Activated T-cell treated with anti-CD3 and anti-CD28 coated beads, Interleukin-2, amount 50 U/mL, for 72 hours (primary cell): Measurements from ENCODE around the gene DUS2. TPM values are rescaled to one million over a fixed set of nuclear protein-coding genes. Genes with fewer than 3 reads are reported as not detected.
A peak's percentile ranks its signal among the peaks of the same experiment; 100 is the strongest.
"Not testable (repeated sequence)": the region's sequence is repeated elsewhere in the genome, so short reads cannot be mapped to it uniquely, and the experiment has no call there.

Experiments used
- ATAC-seq, 2 donors: fragments of 150-1000 bp; cut with Tn5 transposase; replicated peaks in 1 of 2; 2 replicates each; pipeline ENCODE4 v1.10.0; 2021; ENCODE audit warnings: moderate library complexity in 2 of 2, mild to moderate bottlenecking in 1 of 2
- DNase-seq, 2 donors: peaks; one replicate each; pipeline ENCODE4 v3.0.0; 2021 to 2022; ENCODE audit warnings: mixed read lengths in 1 of 2
- H3K27ac Mint-ChIP-seq: one replicate; pipeline ENCODE4 v1.8.0; 2022; ENCODE audit warnings: mild to moderate bottlenecking, moderate library complexity, mixed read lengths
- H3K27me3 Mint-ChIP-seq: one replicate; pipeline ENCODE4 v1.8.0; 2022; ENCODE audit warnings: low read depth, mixed read lengths
- H3K36me3 Mint-ChIP-seq, 2 donors: one replicate each; pipeline ENCODE4 v1.8.0; 2022; ENCODE audit warnings: mixed read lengths in 2 of 2, mild to moderate bottlenecking in 1 of 2; ENCODE audit not compliant: insufficient read depth in 2 of 2
- H3K4me1 Mint-ChIP-seq: one replicate; pipeline ENCODE4 v1.8.0; 2022; ENCODE audit warnings: low read depth, mixed read lengths
- H3K4me3 Mint-ChIP-seq, 2 donors: one replicate each; pipeline ENCODE4 v1.8.0; 2022; ENCODE audit warnings: mild to moderate bottlenecking in 2 of 2, mixed read lengths in 2 of 2, moderate library complexity in 2 of 2
- H3K9me3 Mint-ChIP-seq, 2 donors: one replicate each; pipeline ENCODE4 v1.8.0; 2022; ENCODE audit warnings: mixed read lengths in 2 of 2
- total RNA-seq, 2 donors: library from RNA; stranded (reverse); gene quantifications; one replicate each; pipeline ENCODE4 v1.2.3, GENCODE V29; 2022

The DUS2 gene
- total RNA-seq, 2 donors from 2014 or later, result 21.4 to 22.4 TPM

DNA sequence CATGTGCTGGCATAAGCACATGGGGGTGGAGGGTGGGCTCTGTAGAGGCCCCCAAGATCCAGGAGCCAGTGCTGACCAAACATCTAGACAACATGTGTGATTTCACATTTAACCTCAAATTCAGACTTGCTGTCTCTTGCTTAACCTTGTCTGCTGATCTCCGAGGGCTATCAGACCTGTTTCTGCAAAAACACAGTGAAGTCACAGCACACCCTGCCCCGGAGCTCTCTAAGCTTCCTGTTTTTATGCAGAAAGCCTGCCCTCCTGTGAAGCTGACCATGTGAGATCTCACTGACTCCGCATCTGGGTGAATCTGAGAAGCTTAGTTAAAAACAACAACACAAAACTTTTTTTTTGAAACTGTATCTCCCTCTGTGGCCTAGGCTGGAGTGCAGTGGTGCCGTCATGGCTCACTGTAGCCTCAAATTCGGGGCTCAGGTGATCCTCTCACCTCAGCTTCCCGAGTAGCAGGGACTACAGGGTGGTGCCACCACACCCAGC, 17.2 kb upstream of the DUS2 start:
- H3K9me3 Mint-ChIP-seq, result no peaks in the 10 kb centered on the region
- ATAC-seq, result peak; percentile 57 to 86
- H3K36me3 Mint-ChIP-seq, result no peaks in the 10 kb centered on the region
- H3K27me3 Mint-ChIP-seq, result no peaks in the 10 kb centered on the region
- peak in 1 of 2 donors; percentile 47 for DNase-seq
- H3K4me3 Mint-ChIP-seq, result peak overlapping the region; percentile 36 to 40
- peaks cover 33% of the 10 kb centered on the region for H3K4me1 Mint-ChIP-seq
- H3K27ac Mint-ChIP-seq, result peak overlapping the region; percentile 68

DNA sequence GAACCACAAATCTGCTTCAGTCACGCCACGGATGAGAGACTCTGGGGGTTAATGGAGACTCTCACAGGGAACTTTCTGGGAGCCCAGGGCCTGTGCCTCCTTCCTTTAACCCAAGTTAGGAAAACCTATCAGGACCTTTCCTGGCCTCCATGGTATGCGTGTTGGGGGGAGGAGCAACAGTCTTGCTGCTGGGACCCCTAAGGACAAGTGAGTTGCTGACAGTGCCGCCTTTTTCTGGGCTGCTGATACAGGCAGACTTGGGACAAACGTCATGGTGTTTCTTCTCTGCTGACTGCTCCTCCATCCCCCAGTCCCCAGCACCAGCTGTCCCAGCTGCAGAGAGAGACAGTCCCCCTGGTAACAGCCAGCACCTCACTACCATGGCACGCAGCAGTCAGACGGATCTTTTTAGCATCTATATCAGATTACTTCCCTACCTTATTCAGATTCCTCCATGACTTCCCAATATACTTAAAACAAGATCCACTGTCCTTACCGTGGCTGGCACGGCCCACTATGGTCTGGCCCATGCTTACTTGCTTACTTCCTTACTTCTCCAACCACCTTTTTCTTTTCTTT, 13.8 kb upstream of the DUS2 start:
- Mint-ChIP-seq H3K9me3 (no peaks in the 10 kb centered on the region), H3K4me3 (no peak overlapping the region), H3K4me1 (peaks cover 32% of the 10 kb centered on the region), H3K27me3 (no peaks in the 10 kb centered on the region), H3K36me3 (no peaks in the 10 kb centered on the region), H3K27ac (no peak overlapping the region)
- ATAC-seq, result no peak
- no peak for DNase-seq

DNA sequence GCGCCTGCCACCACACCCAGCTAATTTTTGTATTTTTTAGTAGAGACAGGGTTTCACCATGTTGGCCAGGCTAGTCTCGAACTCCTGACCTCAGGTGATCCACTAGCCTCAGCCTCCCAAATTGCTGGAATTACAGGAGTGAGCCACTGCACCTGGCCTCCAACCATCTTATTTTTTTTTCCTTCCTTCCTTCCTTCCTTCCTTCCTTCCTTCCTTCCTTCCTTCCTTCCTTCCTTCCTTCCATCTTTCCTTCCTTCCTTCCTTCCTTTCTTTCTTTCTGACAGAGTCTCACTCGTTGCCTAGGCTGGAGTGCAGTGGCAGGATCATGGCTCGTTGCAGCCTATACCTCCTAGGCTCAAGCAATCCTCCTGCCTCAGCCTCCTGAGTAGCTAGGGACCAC, 13.2 kb upstream of the DUS2 start:
- H3K4me3 Mint-ChIP-seq, H3K27me3 Mint-ChIP-seq, DNase-seq: not testable (repeated sequence)

DNA sequence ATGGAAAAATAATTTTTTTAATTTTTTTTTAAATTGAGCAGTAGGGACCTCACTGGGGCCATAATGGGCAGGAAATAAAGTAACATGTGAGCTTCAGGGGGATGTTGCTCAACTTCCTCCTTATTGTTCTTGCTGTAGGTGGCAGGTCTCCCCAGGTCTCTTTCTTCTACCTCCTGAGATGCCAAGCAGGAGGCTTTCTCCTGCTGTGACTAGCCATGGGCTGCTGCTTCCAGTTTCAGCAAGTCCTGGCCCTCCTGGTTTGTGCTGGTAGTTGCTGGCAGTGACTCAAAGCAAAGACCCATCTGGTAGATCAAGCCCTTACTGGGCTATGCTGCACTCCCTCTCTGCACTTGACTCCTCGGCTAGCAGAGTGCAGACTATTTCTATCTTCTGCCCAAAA, 9.6 kb upstream of the DUS2 start:
- no peaks in the 10 kb centered on the region for H3K9me3 Mint-ChIP-seq
- H3K4me3 Mint-ChIP-seq, result no peak overlapping the region
- ATAC-seq (peak; percentile 29 to 44), DNase-seq (no peak)
- H3K27ac Mint-ChIP-seq, result no peak overlapping the region
- H3K36me3 Mint-ChIP-seq, result no peaks in the 10 kb centered on the region
- H3K27me3 Mint-ChIP-seq, result no peaks in the 10 kb centered on the region
- peaks cover 12% of the 10 kb centered on the region for H3K4me1 Mint-ChIP-seq

More for the DNA sequence above, 13.2 kb upstream of the DUS2 start:
- not testable (repeated sequence) for H3K27ac Mint-ChIP-seq, H3K9me3 Mint-ChIP-seq, H3K36me3 Mint-ChIP-seq, ATAC-seq
- peaks cover 30% of the 10 kb centered on the region for H3K4me1 Mint-ChIP-seq

DNA sequence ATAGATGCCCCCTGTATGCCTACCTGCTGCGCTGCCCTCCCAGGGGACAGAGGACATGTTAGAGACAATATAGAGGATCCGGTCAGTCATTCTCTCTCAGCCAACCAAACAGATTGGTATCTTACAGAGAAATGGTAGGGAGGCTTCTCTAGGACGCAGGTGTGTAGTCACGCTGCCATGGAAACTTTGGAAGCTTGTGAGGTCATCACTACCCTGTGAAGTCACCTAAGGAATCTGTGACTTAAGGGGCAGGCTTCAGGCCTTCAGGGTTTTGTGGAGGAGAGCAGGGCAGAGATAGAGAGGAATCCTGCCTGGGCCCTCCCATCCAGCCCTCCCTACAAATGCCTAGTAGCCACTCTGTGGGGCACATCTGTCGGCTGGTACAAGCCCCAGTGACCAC, 7.4 kb upstream of the DUS2 start, which contains the start of gene DPEP2NB:
Gene DPEP2NB, minus strand, starts transcription at position 231 of the 400 bp plus-strand sequence. Its CDS starts 141 bp downstream, at position 90.
- Mint-ChIP-seq H3K4me1 (peaks cover 11% of the 10 kb centered on the region), H3K9me3 (no peaks in the 10 kb centered on the region), H3K36me3 (no peaks in the 10 kb centered on the region), H3K4me3 (no peak within 1 kb of the TSS), H3K27me3 (no peaks in the 10 kb centered on the region), H3K27ac (no peak within 1 kb of the TSS)
- DNase-seq (no peak), ATAC-seq (no peak)

DNA sequence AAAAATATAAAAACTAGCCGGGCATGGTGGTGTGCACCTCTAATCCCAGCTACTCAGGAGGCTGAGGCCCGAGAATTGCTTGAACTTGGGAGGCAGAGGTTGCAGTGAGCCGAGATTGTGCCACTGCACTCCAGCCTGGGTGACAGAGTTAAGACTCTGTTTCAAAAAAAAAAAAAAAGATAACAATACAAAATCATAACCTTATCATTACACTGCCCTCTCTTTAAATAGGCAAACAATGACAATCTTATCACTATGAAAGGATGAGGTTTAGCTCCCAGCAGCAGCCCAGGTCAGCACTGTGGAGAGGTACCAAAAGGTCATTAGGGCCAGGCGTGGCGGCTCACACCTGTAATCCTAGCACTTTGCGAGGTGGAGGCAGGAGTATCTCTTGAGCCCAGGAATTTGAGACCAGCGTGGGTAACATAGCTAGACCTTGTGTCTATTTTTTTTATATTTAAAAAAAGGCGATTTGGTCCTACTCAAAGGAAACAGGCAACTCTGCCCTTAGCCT, 3.9 kb upstream of the DUS2 start:
- Mint-ChIP-seq H3K4me3 (no peak overlapping the region), H3K9me3 (no peaks in the 10 kb centered on the region), H3K4me1 (peaks cover 30% of the 10 kb centered on the region), H3K27me3 (no peaks in the 10 kb centered on the region), H3K27ac (no peak overlapping the region), H3K36me3 (peaks cover 3% of the 10 kb centered on the region in 2 donors)
- DNase-seq (no peak), ATAC-seq (no peak)

DNA sequence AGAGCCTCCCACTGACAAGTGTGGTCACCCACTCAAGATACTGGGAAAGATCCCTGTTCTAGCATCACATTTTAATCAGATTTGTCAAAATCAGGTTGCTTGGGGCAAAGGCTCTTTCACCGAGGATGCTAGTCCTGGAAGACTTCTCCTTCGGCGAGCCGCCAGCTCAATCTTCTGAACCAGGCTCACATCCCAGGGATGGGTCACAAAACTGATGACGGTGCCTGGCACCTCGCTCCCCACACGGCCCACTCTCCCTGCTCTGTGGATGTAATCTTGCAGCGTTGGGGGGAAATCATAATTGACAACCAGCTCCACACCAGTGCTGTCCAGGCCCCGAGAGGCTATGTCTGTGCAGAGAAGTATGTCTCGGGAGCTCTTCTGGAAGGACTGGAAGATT, 1.6 kb upstream of the DUS2 start:
- no peak for DNase-seq
- Mint-ChIP-seq H3K9me3 (no peaks in the 10 kb centered on the region), H3K36me3 (peaks cover 3 to 6% of the 10 kb centered on the region in 2 donors), H3K4me1 (peaks cover 37% of the 10 kb centered on the region), H3K27me3 (no peaks in the 10 kb centered on the region), H3K27ac (peak overlapping the region; percentile 16), H3K4me3 (peak overlapping the region; percentile 99)
- ATAC-seq, result no peak

DNA sequence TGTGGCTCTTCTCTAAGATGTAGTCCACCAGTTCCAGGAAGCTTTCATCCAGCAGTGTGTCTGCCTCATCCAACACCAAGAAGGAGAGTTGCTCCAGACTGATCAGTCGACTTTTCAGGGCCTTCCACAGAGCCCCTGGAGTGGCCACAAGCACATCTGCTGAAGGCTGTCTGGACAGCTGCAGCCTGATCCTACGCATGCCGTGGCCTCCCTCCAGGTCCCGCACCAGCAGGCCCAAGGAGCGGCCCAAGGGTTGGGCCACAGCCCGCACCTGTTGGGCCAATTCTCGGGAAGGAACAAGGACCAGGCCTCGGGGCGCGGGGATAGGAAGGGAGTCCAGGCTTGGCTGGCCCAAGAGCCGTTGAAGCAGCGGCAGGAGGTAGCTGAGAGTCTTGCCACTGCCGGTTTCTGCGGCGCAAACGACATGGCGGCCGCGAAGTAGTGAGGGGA, 781 bp upstream of the DUS2 start:
- DNase-seq (no peak), ATAC-seq (peak in 1 of 2 donors; percentile 3)
- Mint-ChIP-seq H3K27me3 (no peaks in the 10 kb centered on the region), H3K4me3 (peak overlapping the region; percentile 99), H3K9me3 (no peaks in the 10 kb centered on the region), H3K4me1 (peaks cover 37% of the 10 kb centered on the region), H3K36me3 (peaks cover 3 to 6% of the 10 kb centered on the region in 2 donors), H3K27ac (peak overlapping the region; percentile 89)

DNA sequence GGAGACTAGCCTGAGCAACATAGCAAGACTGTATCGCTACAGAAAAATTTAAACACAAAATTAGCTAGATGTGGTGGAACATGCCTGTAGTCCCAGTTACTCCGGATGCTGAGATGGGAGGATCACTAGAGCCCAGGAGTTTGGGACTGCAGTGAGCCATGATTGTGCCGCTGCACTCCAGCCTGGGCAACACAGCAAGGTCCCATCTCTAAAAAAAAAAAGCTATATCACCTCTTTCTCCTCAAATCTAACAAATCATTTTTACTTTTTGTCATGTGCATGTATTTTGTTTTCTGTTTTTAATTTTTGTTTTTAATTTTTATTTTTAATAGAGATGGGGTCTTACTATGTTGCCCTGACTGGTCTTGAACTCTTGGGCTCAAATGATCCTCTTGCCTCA, 5.9 kb downstream of the DUS2 start:
- no peaks in the 10 kb centered on the region for H3K9me3 Mint-ChIP-seq
- H3K36me3 Mint-ChIP-seq, result peaks cover 0 to 2% of the 10 kb centered on the region in 2 donors
- H3K27me3 Mint-ChIP-seq, result no peaks in the 10 kb centered on the region
- ATAC-seq, result no peak
- no peak overlapping the region for H3K27ac Mint-ChIP-seq
- no peak overlapping the region for H3K4me3 Mint-ChIP-seq
- DNase-seq, result no peak
- peaks cover 17% of the 10 kb centered on the region for H3K4me1 Mint-ChIP-seq

DNA sequence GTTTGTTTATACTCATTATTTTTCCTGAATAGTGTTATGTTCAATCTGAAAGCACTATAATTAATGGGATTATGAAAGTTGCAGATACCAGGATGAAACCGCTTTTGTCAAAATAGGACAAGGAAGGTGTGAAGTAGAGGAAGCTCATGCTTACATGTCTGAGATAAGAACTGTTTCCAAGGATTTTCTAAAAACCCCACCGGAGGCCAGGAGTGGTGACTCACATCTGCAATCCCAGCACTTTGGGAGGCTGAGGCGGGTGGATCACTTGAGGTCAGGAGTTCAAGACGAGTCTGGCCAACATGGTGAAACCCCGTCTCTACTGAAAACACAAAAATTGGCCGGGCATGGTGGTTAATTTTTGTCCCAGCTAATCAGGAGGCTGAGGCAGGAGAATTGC, 7.0 kb downstream of the DUS2 start:
- not testable (repeated sequence) for H3K27ac Mint-ChIP-seq, H3K9me3 Mint-ChIP-seq, DNase-seq, H3K4me1 Mint-ChIP-seq, H3K4me3 Mint-ChIP-seq, ATAC-seq, H3K27me3 Mint-ChIP-seq, H3K36me3 Mint-ChIP-seq

DNA sequence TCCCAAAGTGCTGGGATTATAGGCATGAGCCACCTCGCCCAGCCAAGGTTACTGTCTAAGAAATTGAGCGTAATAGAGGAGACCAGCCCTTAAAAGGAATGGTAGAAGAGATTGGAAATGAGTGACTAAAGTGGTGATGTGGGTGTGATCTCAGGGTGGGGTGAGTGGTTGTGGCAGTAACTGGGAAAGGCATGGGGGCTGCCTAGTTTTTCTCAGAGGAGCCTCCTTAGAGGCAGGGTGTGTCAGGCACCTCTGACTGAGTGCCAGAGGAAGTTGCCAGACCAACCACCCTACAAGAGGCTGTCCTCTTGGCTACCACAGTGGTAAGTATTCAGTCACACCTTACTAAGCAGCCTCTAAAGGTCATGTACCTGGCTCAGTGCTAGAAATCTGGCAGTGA, 8.9 kb downstream of the DUS2 start:
- no peaks in the 10 kb centered on the region for H3K27me3 Mint-ChIP-seq
- no peaks in the 10 kb centered on the region for H3K9me3 Mint-ChIP-seq
- peaks cover 13% of the 10 kb centered on the region for H3K4me1 Mint-ChIP-seq
- DNase-seq (no peak), ATAC-seq (peak; percentile 67 to 86)
- H3K27ac Mint-ChIP-seq, result peak overlapping the region; percentile 80
- peaks cover 2% of the 10 kb centered on the region in 2 donors for H3K36me3 Mint-ChIP-seq
- no peak overlapping the region for H3K4me3 Mint-ChIP-seq

DNA sequence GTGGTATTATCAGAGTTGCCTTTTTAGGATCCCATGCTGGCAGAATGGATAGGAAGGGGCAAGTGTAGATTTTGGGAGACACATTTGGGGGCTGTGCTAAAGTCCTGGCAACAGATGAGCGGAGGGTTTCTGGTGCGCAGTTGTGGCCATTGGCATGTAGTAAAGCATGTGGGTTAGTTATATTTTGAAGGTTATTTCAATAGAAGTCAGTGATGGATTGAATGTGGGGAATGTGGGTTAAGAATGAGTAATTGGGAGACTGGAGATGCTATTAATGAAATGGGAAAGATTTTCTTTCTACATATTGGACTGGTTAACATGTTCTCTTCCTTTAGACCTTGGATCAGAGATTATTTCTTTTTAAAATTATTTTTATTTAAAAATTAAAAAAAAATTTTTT, 10.0 kb downstream of the DUS2 start:
- Mint-ChIP-seq H3K4me3 (no peak overlapping the region), H3K36me3 (peaks cover 4 to 5% of the 10 kb centered on the region in 2 donors), H3K27ac (no peak overlapping the region), H3K27me3 (no peaks in the 10 kb centered on the region), H3K4me1 (peaks cover 13% of the 10 kb centered on the region), H3K9me3 (no peaks in the 10 kb centered on the region)
- ATAC-seq (no peak), DNase-seq (no peak)

DNA sequence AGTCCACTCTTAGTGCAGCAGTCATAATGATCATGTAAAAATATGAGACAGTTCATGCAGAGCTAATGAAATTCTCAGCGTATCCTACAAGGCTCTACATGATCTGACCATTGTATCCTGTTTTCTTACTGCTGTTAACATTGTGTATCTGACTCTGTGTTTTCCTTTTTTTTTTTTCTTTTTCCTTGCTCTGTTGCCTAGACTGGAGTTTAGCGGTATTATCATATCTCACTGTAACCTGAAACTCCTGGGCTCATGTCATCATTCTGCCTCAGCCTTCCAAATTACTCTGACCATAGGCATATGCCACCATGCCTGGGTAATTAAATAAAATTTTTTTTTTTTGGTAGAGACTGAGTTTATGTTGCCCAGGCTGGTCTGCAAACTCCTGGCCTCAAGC, 12.1 kb downstream of the DUS2 start:
- no peak for ATAC-seq
- Mint-ChIP-seq H3K36me3 (peaks cover 6 to 9% of the 10 kb centered on the region in 2 donors), H3K27me3 (no peaks in the 10 kb centered on the region), H3K4me1 (peaks cover 21% of the 10 kb centered on the region), H3K4me3 (no peak overlapping the region), H3K9me3 (no peaks in the 10 kb centered on the region), H3K27ac (no peak overlapping the region)
- no peak for DNase-seq
